HepG2 (cell line): ENCODE measurements around the gene FUCA2. TPM values are rescaled to one million over a fixed set of nuclear protein-coding genes. Genes with fewer than 3 reads are reported as not detected.

Source experiments
- ARID2 ChIP-seq: sonication (generic); formaldehyde crosslinking; IDR thresholded peaks from 2 replicates; pipeline ENCODE4 v1.8.1; 2022; ENCODE audit warnings: mild to moderate bottlenecking, missing genetic modification reagents, borderline replicate concordance
- BRF2 ChIP-seq: sonication (generic); formaldehyde crosslinking; IDR thresholded peaks from 2 replicates; pipeline ENCODE4 v1.8.1; 2022; ENCODE audit warnings: mild to moderate bottlenecking, missing genetic modification reagents
- CEBPZ ChIP-seq: IDR thresholded peaks from 2 replicates; pipeline ENCODE4 v1.6.1; 2012; ENCODE audit warnings: low read length, improper control_type of control experiment
- CENPX ChIP-seq: sonication (generic); formaldehyde crosslinking; IDR thresholded peaks from 2 replicates; pipeline ENCODE4 v1.9.0; 2021; ENCODE audit warnings: mild to moderate bottlenecking, missing genetic modification reagents, moderate library complexity
- DR1 ChIP-seq: sonication (generic); formaldehyde crosslinking; IDR thresholded peaks from 2 replicates; pipeline ENCODE4 v1.8.0; 2021; ENCODE audit warnings: mild to moderate bottlenecking, missing genetic modification reagents, inconsistent platforms
- EHMT2 ChIP-seq: fragments of 200-600 bp; sonication (generic); IDR thresholded peaks from 2 replicates; pipeline ENCODE4 v1.7.0; 2017; ENCODE audit warnings: antibody characterized with exemption, low read depth, low read length, borderline replicate concordance
- FLYWCH1 ChIP-seq: sonication (generic); formaldehyde crosslinking; IDR thresholded peaks from 2 replicates; pipeline ENCODE4 v1.8.1; 2023; ENCODE audit warnings: mild to moderate bottlenecking, missing genetic modification reagents
- HIVEP1 ChIP-seq: sonication (generic); formaldehyde crosslinking; IDR thresholded peaks from 2 replicates; pipeline ENCODE4 v1.4.0; 2020; ENCODE audit warnings: mild to moderate bottlenecking, missing genetic modification reagents
- KLF6 ChIP-seq: IDR thresholded peaks from 2 replicates; pipeline ENCODE4 v1.8.0; 2016; ENCODE audit warnings: missing biosample characterization, missing genetic modification reagents
- MYNN ChIP-seq: sonication (generic); formaldehyde crosslinking; IDR thresholded peaks from 2 replicates; pipeline ENCODE4 v1.4.0; 2020; ENCODE audit warnings: mild to moderate bottlenecking, low read depth, missing genetic modification reagents
- NFYC ChIP-seq: IDR thresholded peaks from 2 replicates; pipeline ENCODE4 v1.6.1; 2016; ENCODE audit warnings: missing genetic modification reagents, missing compliant biosample characterization
- NR2F6 ChIP-seq, 2 experiments: IDR thresholded peaks; 2 replicates each; pipeline ENCODE4 v1.6.1; 2016; ENCODE audit warnings: antibody characterized with exemption in 1 of 2, mild to moderate bottlenecking in 1 of 2
- RARA ChIP-seq: IDR thresholded peaks from 2 replicates; pipeline ENCODE4 v1.6.1; 2016; ENCODE audit warnings: missing genetic modification reagents, missing compliant biosample characterization
- REXO4 ChIP-seq: sonication (generic); formaldehyde crosslinking; IDR thresholded peaks from 2 replicates; pipeline ENCODE4 v1.8.0; 2022; ENCODE audit warnings: missing genetic modification reagents, mild to moderate bottlenecking, borderline replicate concordance
- THRA ChIP-seq: sonication (generic); formaldehyde crosslinking; IDR thresholded peaks from 2 replicates; pipeline ENCODE4 v1.4.0; 2020; ENCODE audit warnings: missing genetic modification reagents, borderline replicate concordance
- ZEB1 ChIP-seq: IDR thresholded peaks from 2 replicates; pipeline ENCODE4 v1.6.1; 2012; ENCODE audit warnings: mild to moderate bottlenecking, low read depth, inconsistent platforms; ENCODE audit not compliant: insufficient replicate concordance
- ZNF24 ChIP-seq: fragments of 450-650 bp; IDR thresholded peaks from 2 replicates; pipeline ENCODE4 v1.6.1; 2017; ENCODE audit warnings: antibody characterized with exemption, mild to moderate bottlenecking
- ZNF253 ChIP-seq: sonication (generic); formaldehyde crosslinking; IDR thresholded peaks from 2 replicates; pipeline ENCODE4 v1.8.0; 2022; ENCODE audit warnings: mild to moderate bottlenecking, missing genetic modification reagents, borderline replicate concordance
- ZNF33B ChIP-seq: sonication (generic); formaldehyde crosslinking; IDR thresholded peaks from 2 replicates; pipeline ENCODE4 v1.5.1; 2020; ENCODE audit warnings: mild to moderate bottlenecking, missing genetic modification reagents
- ZNF552 ChIP-seq: sonication (generic); formaldehyde crosslinking; IDR thresholded peaks from 2 replicates; pipeline ENCODE4 v1.9.0; 2022; ENCODE audit warnings: missing genetic modification reagents, mild to moderate bottlenecking, borderline replicate concordance
- ZNF615 ChIP-seq: sonication (generic); formaldehyde crosslinking; IDR thresholded peaks from 2 replicates; pipeline ENCODE4 v1.5.0; 2020; ENCODE audit warnings: mild to moderate bottlenecking, missing genetic modification reagents, borderline replicate concordance
- polyA plus RNA-seq, 8 experiments: library from polyadenylated mRNA; depleted of rRNA in 3 of 8; stranded (reverse) in 7 of 8; unstranded in 1 of 8; fragments of >200 nt; fragmentation: Illumina TruSeq in 4 of 8; extraction: Trizol in 4 of 8; gene quantifications; 2 replicates each; pipeline versions ENCODE4 v1.2.1 to v1.2.3, GENCODE V29; 2011 to 2016; ENCODE audit warnings: low read depth in 4 of 8, missing spikeins in 1 of 8, mixed read lengths in 1 of 8; ENCODE audit not compliant: insufficient read depth in 1 of 8
- total RNA-seq, 5 experiments: library from RNA; depleted of rRNA; stranded (reverse); fragments of >200 nt; fragmentation: Illumina TruSeq; extraction: Trizol; gene quantifications; 2 replicates each; pipeline ENCODE4 v1.2.3, GENCODE V29; 2016; ENCODE audit warnings: low read depth in 1 of 5
- TF ChIP-seq, protein P1 (sequence below): sonication (generic); formaldehyde crosslinking; IDR thresholded peaks from 2 replicates; pipeline ENCODE4 v1.8.0; 2022; ENCODE audit warnings: missing genetic modification reagents, mild to moderate bottlenecking, borderline replicate concordance

The FUCA2 gene
- total and polyA plus RNA-seq, 2 of the 13 experiments (the other 11 are each of a cell fraction or from before 2014, with no cell fraction given): 87.4 to 144 TPM

- TF ChIP-seq ZNF615 (CRISPR knock-in tag) (peak; percentile 99), THRA (peak; percentile 89), HIVEP1 (CRISPR knock-in tag) (peak; percentile 97), ZNF552 (peak; percentile 90), NR2F6 (IDR thresholded peaks at IDR 0.05) (peak; percentile 38), NR2F6 (CRISPR knock-in tag; IDR thresholded peaks at IDR 0.05) (peak; percentile 81), ZNF24 (peak; percentile 78; the same call in 1 of the 2 replicates), ARID2 (CRISPR knock-in tag) (peak; percentile 100; the same call in 1 of the 2 replicates), FLYWCH1 (peak; percentile 76; the same call in 1 of the 2 replicates), ZEB1 (no peak), DR1 (CRISPR knock-in tag) (peak; percentile 93), REXO4 (peak; percentile 85; the same call in 1 of the 2 replicates), CENPX (CRISPR knock-in tag) (no peak), CEBPZ (no peak), RARA (CRISPR knock-in tag) (peak; percentile 75), MYNN (CRISPR knock-in tag) (peak; percentile 97), ZNF253 (peak; percentile 94; the same call in 1 of the 2 replicates), ZNF33B (no peak; the same call in 1 of the 2 replicates), EHMT2 (peak; percentile 88; the same call in 1 of the 2 replicates), KLF6 (CRISPR knock-in tag) (peak; percentile 97), BRF2 (peak; percentile 97), NFYC (CRISPR knock-in tag) (peak; percentile 87)
- TF ChIP-seq, protein P1, sequence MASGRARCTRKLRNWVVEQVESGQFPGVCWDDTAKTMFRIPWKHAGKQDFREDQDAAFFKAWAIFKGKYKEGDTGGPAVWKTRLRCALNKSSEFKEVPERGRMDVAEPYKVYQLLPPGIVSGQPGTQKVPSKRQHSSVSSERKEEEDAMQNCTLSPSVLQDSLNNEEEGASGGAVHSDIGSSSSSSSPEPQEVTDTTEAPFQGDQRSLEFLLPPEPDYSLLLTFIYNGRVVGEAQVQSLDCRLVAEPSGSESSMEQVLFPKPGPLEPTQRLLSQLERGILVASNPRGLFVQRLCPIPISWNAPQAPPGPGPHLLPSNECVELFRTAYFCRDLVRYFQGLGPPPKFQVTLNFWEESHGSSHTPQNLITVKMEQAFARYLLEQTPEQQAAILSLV (CRISPR knock-in tag): peak; percentile 95; the same call in 1 of the 2 replicates
These were observed 60.8 kb downstream of the FUCA2 start, which contains the start of the genes ADAT2 and PEX3 (continued) for GRCh38 chr6:143450453-143451371.
